ENCODE results near the gene CPNE7. TPM values are rescaled to one million over a fixed set of nuclear protein-coding genes. Genes with fewer than 3 reads are reported as not detected.
A peak's percentile ranks its signal among the peaks of the same experiment; 100 is the strongest.

Gene CPNE7
- total and polyA plus RNA-seq, 2 donors (not counting 1 experiment from before 2014, with no cell fraction given), result 10.2 to 53.0 TPM

GRCh38 chr16:89564476-89565255 is 10.9 kb upstream of the CPNE7 start:
- H3K9ac ChIP-seq (ENCODE audit: insufficient read depth, low read length), result no peak overlapping the region
- TF ChIP-seq CTCF (conservative IDR thresholded peaks at IDR 0.05 in 1 of 2, IDR thresholded peaks at IDR 0.05 in 1 of 2; ENCODE audit: low read depth in 1 of 2, low read length in 2 of 2) (no peak), EZH2 (IDR thresholded peaks at IDR 0.05; ENCODE audit: low read length, missing control alignments) (no peak)
- H3K27me3 ChIP-seq (ENCODE audit: control insufficient read depth, insufficient read depth, low read length), result no peaks in the 10 kb centered on the region
- no peak overlapping the region for H3K27ac ChIP-seq (ENCODE audit: insufficient read depth, low read length)
- H2AFZ ChIP-seq (ENCODE audit: low read length), result no peak overlapping the region
- no peaks in the 10 kb centered on the region for H3K9me3 ChIP-seq (ENCODE audit: control insufficient read depth, insufficient read depth, low read depth, low read length)
- no peak for DNase-seq (ENCODE audit: low read depth in 2 of 2)
- peaks cover 23% of the 10 kb centered on the region for H3K4me1 ChIP-seq (ENCODE audit: control insufficient read depth, extremely low read depth, insufficient read depth, low read length)
- no peak overlapping the region for H3K4me3 ChIP-seq (replicated peaks in 1 of 4; ENCODE audit: control extremely low read depth in 1 of 4, insufficient read depth in 1 of 4, low read depth in 3 of 4, low read length in 4 of 4)
- H3K4me2 ChIP-seq (ENCODE audit: extremely low read depth, insufficient read depth, low read length), result peak overlapping the region; percentile 23
- H3K79me2 ChIP-seq (ENCODE audit: control insufficient read depth, insufficient read depth, low read length), result peaks cover 31% of the 10 kb centered on the region
- peaks cover 25% of the 10 kb centered on the region for H3K36me3 ChIP-seq (ENCODE audit: control insufficient read depth, insufficient read depth, low read length)
- peaks cover 3% of the 10 kb centered on the region for H4K20me1 ChIP-seq (ENCODE audit: control insufficient read depth, extremely low read depth, insufficient read depth, low read length)

- Histone ChIP-seq H4K20me1 (ENCODE audit: control insufficient read depth, extremely low read depth, insufficient read depth, low read length) (peaks cover 3% of the 10 kb centered on the region), H2AFZ (ENCODE audit: low read length) (no peak overlapping the region), H3K4me3 (replicated peaks in 1 of 4; ENCODE audit: control extremely low read depth in 1 of 4, insufficient read depth in 1 of 4, low read depth in 3 of 4, low read length in 4 of 4) (peak overlapping the region in 1 of 4 experiments; percentile 32), H3K27me3 (ENCODE audit: control insufficient read depth, insufficient read depth, low read length) (no peaks in the 10 kb centered on the region), H3K4me1 (ENCODE audit: control insufficient read depth, extremely low read depth, insufficient read depth, low read length) (peaks cover 23% of the 10 kb centered on the region), H3K27ac (ENCODE audit: insufficient read depth, low read length) (no peak overlapping the region), H3K36me3 (ENCODE audit: control insufficient read depth, insufficient read depth, low read length) (peaks cover 25% of the 10 kb centered on the region), H3K9ac (ENCODE audit: insufficient read depth, low read length) (no peak overlapping the region), H3K79me2 (ENCODE audit: control insufficient read depth, insufficient read depth, low read length) (peaks cover 31% of the 10 kb centered on the region), H3K9me3 (ENCODE audit: control insufficient read depth, insufficient read depth, low read depth, low read length) (no peaks in the 10 kb centered on the region), H3K4me2 (ENCODE audit: extremely low read depth, insufficient read depth, low read length) (peak overlapping the region; percentile 75)
- no peak for DNase-seq (ENCODE audit: low read depth in 2 of 2)
- TF ChIP-seq CTCF (conservative IDR thresholded peaks at IDR 0.05 in 1 of 2, IDR thresholded peaks at IDR 0.05 in 1 of 2; ENCODE audit: low read depth in 1 of 2, low read length in 2 of 2), result no peak
These were observed 10.4 kb upstream of the CPNE7 start for GRCh38 chr16:89565256-89565505.

- peaks cover 3% of the 10 kb centered on the region for H4K20me1 ChIP-seq (ENCODE audit: control insufficient read depth, extremely low read depth, insufficient read depth, low read length)
- H3K36me3 ChIP-seq (ENCODE audit: control insufficient read depth, insufficient read depth, low read length), result peaks cover 25% of the 10 kb centered on the region
- H3K27ac ChIP-seq (ENCODE audit: insufficient read depth, low read length), result no peak overlapping the region
- H3K4me3 ChIP-seq (replicated peaks in 1 of 4; ENCODE audit: control extremely low read depth in 1 of 4, insufficient read depth in 1 of 4, low read depth in 3 of 4, low read length in 4 of 4), result peak overlapping the region in 2 of 4 experiments; percentile 9 to 32
- H3K4me2 ChIP-seq (ENCODE audit: extremely low read depth, insufficient read depth, low read length), result peak overlapping the region; percentile 75
- no peak overlapping the region for H3K9ac ChIP-seq (ENCODE audit: insufficient read depth, low read length)
- DNase-seq (ENCODE audit: low read depth in 2 of 2), result peak; percentile 50 to 56
- H3K4me1 ChIP-seq (ENCODE audit: control insufficient read depth, extremely low read depth, insufficient read depth, low read length), result peaks cover 23% of the 10 kb centered on the region
- H3K79me2 ChIP-seq (ENCODE audit: control insufficient read depth, insufficient read depth, low read length), result peaks cover 29% of the 10 kb centered on the region
- no peak overlapping the region for H2AFZ ChIP-seq (ENCODE audit: low read length)
- no peak for TF ChIP-seq EZH2 (IDR thresholded peaks at IDR 0.05; ENCODE audit: low read length, missing control alignments)
- TF ChIP-seq CTCF (conservative IDR thresholded peaks at IDR 0.05 in 1 of 2, IDR thresholded peaks at IDR 0.05 in 1 of 2; ENCODE audit: low read depth in 1 of 2, low read length in 2 of 2), result peak; percentile 38 to 59
- H3K27me3 ChIP-seq (ENCODE audit: control insufficient read depth, insufficient read depth, low read length), result no peaks in the 10 kb centered on the region
- H3K9me3 ChIP-seq (ENCODE audit: control insufficient read depth, insufficient read depth, low read depth, low read length), result no peaks in the 10 kb centered on the region
These were observed 9.8 kb upstream of the CPNE7 start for GRCh38 chr16:89565506-89566372.
